ENCODE data around the gene PLCG2. TPM values are rescaled to one million over a fixed set of nuclear protein-coding genes. Genes with fewer than 3 reads are reported as not detected.
"Not testable (repeated sequence)": the region's sequence is repeated elsewhere in the genome, so short reads cannot be mapped to it uniquely, and the experiment has no call there.

Gene PLCG2
- total RNA-seq, 1 donor from 2014 or later, result 33.0 TPM

DNA sequence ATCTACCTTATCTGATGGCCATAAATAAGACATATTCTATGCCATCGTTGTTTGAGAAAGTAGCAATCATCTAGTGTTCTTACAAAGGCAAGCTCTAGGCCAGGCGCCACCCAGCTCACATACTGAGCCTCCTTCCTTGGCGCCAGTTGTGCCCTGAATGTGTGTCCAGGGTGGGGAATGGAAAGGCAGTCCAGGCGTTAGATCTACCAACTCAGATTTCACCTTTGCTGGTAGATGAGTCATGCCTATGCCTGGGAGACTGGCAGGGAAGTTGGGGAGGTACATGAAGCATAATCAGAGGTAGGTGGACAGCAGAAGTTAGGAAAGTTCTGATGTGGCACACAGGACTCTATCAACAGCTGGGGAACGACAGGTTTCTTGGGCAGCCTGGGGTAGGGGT is 208.6 kb downstream of the PLCG2 start:
- DNase-seq (ENCODE audit: low spot score), result no peak

DNA sequence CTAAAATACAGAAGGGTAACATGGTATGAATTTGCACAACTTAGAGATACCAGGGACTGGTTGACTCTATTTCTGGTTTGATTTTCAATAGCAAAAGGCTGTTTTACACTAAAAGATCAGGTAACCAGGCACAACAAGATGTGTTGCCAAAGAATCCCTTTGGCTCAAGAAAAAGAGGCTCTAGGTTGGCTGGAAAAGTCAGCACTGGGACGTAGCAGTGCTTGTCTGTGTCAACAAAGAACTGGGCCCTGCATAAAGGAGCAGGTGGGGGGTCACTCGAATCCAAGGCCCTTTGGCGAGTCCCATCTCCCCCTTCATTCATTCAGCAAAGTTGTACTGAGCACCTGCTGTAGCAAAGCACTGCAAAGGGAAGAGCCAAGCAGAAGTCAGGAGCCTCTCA is 213.8 kb downstream of the PLCG2 start:
- DNase-seq (ENCODE audit: low spot score), result no peak

DNA sequence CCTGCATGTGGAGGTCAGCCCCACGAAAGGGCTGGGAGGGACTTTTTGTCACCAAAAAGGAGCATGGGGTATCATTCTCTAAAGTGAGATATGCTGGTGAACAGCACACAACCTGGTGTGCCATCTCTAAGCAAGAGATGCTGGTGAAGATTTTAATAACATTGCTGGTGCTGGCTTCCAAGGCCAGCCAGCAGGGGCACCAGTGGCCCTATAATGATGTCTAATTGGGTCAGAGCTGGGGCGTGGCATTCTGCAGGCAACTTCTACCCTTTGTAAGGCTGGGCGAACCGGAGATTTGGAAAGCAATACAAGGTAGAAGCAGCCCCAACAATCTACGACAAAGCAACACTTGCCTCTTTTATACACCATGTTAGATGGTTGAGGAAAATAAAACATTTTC is 215.4 kb downstream of the PLCG2 start:
- no peak for DNase-seq (ENCODE audit: low spot score)

DNA sequence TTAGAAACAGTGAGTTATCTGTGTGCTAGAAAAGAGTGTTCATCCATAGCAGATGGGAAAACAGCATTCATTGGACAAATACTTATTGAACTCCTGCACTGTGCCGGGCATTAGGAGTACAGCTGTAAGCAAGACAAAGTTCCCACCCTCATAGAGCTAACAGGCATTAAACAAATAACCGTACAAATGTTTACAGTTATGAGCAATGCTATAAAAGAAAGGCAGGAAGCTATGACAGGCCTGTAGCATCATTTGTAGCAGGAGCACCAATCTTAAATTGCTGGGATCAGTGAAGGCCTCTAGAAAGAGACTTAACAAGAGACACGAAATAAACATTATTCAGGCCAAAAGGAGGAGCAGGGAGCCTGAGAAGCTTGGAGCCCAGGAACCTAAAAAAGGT is 216.6 kb downstream of the PLCG2 start:
- no peak for DNase-seq (ENCODE audit: low spot score)

DNA sequence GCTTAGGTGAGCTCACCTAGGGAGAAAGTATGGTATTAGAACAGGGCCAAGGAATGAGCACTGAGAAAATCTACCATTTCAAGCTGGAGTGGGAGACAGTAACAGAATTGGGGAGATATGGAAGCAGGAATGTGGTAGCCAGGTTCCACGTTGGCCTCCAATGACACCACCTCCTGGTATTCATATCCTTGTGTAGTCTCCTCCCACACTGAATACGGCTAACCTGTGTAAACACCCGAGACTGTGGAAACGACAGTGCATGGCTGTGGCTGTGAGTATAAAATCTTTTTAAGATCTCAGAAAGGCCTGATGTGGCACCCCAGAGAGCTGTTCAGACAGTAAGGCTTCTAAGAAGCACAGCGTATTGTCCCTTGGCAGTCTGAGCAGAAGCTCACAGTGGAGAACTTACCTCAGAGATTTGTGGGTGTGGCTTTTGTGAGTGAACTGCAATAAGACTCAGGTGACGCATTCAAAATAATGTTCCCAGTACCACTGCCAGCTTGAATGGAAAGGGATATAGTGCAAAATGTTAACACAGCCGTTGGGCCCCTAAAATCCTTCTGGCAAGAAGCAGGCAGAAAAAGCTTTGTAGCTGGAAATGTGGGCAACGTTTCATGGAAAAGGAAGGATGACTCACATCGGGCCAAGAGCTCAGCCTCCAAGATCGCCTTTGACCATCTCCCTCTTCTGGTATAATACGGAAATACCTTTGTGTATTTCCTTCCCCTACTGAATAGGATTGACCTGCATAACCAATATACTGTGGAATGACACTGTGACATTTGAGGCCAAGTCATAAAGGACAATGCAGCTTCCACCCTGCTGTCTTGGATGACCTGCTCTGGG is 217.8 kb downstream of the PLCG2 start:
- DNase-seq (ENCODE audit: low spot score), result no peak

DNA sequence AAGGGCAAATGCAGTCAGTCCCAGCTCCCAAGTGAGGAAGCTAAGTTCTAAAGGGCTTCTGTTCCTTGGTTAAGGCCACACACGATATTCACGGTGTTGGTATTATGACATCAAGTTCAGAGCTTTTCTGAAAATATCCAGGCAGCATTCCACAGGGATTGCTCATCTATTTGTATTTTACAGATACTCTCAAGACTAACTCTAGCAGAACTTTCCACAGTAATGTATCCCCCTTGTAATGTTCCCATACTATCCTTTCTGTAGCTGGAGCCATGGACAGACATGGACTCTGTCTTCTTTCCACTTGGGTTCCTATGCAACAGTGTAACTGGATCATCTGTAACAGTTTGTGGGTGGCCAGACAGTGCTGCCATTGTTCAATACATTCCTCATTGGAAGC is 218.6 kb downstream of the PLCG2 start:
- DNase-seq (ENCODE audit: low spot score), result no peak

DNA sequence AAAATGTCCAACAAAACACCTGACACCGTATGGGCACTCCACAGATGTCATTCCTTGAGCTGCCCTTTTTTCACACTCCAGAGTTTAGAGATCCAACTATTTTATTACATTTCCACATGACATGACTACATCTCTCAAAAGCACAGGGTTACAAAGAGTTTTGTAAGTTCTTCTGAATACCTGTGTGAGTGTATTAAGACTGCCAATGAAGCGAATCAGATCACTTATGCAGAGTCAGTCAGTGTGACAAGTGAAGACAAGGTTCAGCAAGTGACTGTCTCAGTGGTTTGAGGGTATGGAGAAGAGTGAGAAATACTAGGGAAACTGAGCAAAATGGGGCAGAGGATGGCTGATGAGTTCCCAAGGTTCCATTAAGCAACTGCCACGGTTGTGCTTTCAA is 223.7 kb downstream of the PLCG2 start:
- DNase-seq (ENCODE audit: low spot score), result no peak

DNA sequence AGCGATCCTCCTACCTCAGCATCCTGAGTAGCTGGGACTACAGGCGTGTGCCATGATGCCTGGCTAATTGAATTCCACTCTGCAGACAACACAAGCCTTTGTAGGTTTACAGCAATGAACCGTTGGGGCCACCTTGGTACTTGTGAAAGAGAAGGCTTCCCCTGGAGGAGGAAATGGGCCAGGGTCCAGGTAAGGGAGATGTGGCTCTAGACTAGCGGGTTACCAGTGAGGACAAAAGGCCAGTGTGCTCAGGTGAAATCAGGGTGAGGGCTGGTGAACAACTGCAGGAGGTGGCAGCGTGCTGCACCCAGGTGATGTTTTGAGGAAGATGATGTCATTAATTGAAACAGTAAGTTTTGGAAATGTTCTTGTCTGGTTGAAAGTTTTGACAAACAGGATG is 225.5 kb downstream of the PLCG2 start:
- DNase-seq (ENCODE audit: low spot score), result no peak

DNA sequence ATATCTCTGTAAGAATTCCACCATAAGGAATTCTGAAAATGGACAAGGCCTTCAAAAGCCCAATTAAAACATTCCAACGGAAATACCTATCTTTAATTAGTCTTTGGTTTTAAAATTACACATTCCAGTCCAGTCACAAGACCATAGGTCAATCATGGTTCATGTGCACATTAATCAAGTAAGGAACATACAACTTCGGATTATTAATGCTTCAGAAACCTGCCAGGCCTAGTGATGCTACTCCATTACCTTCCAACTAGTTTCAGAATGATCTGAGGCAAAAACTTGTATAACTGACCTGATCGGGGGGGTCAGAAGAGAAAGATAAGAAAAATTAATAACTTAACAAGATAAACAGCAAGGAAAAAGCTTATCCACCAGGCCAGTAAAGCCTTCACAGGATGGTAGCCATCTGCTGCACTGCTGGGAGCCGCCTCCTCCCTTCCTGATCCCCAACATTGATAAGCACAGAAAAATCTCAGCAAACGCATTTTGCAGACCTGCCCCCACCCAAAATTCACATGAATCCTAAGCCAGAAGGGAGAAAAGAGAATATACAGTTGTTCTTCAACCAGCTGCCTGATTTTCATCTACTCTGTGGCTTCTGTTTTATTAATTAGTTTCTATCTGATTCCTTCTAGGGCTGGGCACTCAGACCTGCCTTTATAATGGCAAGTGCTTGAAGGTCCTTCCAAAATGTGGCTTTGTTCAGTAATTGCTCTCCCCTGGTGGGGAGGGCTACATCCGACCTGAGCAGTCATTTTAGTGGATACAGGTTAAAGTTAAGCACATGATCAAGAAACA is 226.1 kb downstream of the PLCG2 start:
- DNase-seq (ENCODE audit: low spot score), result no peak

DNA sequence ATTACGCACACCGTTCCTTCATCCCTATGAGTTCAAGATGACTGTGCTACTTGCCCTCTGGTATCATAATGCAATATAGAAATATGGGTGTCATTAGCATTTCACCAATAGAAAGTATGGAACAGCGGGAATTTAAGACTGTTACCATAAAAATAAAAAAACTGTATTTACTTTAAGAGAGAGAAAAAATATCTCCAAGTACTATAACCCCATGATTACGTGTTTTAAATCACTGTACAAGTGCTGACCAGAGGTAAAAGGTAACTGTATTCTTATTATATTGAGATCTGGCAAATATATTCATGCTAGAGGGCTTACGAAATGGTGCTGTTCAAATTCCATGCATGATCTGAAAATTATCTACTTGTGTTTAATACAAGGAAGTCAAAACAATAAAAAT is 226.9 kb downstream of the PLCG2 start:
- DNase-seq (ENCODE audit: low spot score), result no peak

DNA sequence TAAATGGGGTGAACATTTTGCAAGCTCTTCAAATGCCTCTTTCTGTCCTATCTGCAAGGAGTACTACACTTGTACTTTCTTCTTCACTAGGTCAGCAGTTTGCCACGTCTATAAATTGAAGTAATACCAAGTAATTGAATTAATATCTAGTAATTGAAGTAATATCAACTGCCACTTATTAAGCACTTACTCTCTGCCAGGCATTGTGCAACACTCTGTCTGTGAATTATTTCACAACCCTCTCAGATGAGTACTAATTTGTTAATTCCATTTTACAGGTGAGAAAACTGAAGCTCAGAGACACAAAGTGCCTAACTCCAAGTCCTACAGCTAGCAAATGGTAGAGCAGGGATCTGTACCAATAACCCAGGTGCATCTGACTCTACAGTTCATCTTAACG is 228.1 kb downstream of the PLCG2 start:
- no peak for DNase-seq (ENCODE audit: low spot score)

DNA sequence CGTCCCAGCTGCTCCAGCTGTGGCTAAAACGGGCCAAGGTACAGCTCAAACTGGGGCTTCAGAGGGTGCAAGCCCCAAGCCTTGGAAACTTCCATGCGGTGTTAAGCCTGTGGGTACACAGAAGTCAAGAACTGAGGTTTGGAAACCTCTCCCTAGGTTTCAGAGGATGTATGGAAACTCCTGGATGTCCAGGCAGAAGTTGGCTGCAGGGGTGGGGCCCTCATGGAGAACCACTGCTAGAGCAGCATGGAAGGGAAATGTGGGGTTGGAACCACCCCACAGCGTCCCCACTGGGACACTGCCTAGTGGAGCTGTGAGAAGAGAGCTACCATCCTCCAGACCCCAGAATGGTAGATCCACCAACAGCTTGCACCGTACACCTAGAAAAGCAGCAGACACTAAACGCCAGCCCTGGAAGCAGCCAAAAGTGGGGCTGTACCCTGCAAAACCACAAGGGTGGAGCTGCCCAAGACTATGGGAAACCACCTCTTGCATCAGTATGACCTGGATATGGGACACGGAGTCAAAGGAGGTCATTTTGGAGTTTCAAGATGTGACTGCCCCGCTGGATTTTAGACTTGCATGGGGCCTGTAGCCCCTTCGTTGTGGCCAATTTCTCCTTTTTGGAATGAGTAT is 230.0 kb downstream of the PLCG2 start:
- no peak for DNase-seq (ENCODE audit: low spot score)

DNA sequence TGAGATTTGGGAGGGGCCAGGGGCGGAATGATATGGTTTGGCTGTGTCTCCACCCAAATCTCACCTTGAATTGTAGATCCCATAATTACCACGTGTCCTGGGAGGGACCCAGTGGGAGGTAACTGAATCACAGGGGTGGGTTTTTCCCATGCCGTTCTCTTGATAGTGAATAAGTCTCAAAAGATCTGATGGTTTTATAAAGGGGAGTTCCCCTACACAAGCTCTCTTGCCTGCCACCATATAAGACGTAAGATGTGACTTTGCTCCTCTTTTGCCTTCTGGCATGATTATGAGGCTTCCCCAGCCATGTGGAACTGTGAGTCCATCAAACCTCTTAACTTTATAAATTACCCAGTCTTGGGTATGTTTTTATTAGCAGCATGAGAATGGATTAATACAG is 230.7 kb downstream of the PLCG2 start:
- not testable (repeated sequence) for DNase-seq (ENCODE audit: low spot score)

DNA sequence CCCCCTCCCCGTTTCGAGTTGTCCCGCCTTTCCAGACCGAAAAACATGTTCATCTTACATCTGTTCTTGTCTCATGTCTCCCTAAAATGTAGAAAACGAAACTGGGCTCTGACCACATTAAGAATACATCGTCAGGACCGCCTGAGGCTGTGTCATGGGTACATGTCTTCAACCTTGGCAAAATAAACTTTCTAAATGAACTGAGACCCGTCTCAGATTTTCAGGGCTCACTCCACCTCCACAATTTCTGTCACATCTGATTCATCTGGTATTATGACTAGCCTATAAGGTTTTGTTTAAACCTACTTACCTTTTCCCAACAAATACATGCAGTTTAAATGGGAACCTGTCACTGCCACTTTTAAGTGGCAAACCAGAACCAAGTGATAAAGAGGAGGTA is 231.6 kb downstream of the PLCG2 start:
- DNase-seq (ENCODE audit: low spot score), result no peak

DNA sequence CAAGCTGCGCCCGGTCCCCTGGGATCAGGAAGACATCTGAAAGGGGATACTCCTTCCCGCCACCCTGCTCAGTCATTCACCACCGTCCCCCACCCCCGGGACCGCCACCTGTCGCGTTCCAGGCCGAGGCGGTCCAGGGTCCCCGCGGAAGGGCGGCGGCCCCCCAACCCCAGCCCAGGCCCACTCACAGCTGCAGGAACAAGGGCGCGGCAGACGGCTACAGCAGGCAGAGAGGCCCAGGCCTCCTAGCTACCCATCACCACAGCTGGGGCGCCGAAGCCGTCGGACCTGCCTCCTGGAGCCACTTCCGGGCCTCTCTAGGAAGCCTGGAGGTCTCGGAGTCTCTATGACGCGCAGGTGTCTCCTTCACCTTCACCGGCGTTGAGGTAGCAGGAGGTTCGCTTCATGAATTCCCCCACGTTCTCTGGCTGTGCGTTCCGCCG is 232.1 kb downstream of the PLCG2 start, which contains the start of gene SDR42E1:
Gene SDR42E1 (minus strand): TSS at position 272 of the 443 bp plus-strand sequence. CDS start 10,612 bp downstream, outside the sequence.
- DNase-seq (ENCODE audit: low spot score), result no peak

Other genes starting within 250 kb of the PLCG2 start
- 0.77 TPM for gene SDR42E1, start 232.2 kb downstream of the PLCG2 start, total RNA-seq